Loucy (cell line): ENCODE results near the gene NEU4.

Experiments used
- H2AFZ ChIP-seq: fragments of 200-600 bp; sonication (generic); 2 replicates; pipeline ENCODE4 v1.6.0; 2016; ENCODE audit warnings: antibody characterized with exemption, mild to moderate bottlenecking, low read length, moderate library complexity
- H3F3A ChIP-seq: fragments of 200-600 bp; 2 replicates; pipeline ENCODE4 v1.6.0; 2016; ENCODE audit warnings: antibody characterized with exemption, low read depth, mild to moderate bottlenecking
- H3K27me3 ChIP-seq: fragments of 200-600 bp; sonication (generic); 2 replicates; pipeline ENCODE4 v1.6.1; 2014; ENCODE audit warnings: low read length, mild to moderate bottlenecking; ENCODE audit not compliant: insufficient read depth, poor library complexity, severe bottlenecking
- H3K36me3 ChIP-seq: fragments of 200-600 bp; sonication (generic); 2 replicates; pipeline ENCODE4 v1.6.1; 2016; ENCODE audit warnings: low read length; ENCODE audit not compliant: insufficient read depth
- H3K4me1 ChIP-seq: fragments of 200-600 bp; sonication (generic); 2 replicates; pipeline ENCODE4 v1.5.1; 2014; ENCODE audit warnings: low read length, mild to moderate bottlenecking; ENCODE audit not compliant: insufficient read depth, poor library complexity, severe bottlenecking
- H3K4me2 ChIP-seq: fragments of 200-600 bp; sonication (generic); 2 replicates; pipeline ENCODE4 v1.6.0; 2014; ENCODE audit warnings: antibody characterized with exemption, low read length, low read depth, mild to moderate bottlenecking; ENCODE audit not compliant: poor library complexity, severe bottlenecking
- H3K4me3 ChIP-seq: fragments of 200-600 bp; sonication (generic); 2 replicates; pipeline ENCODE4 v1.5.1; 2014; ENCODE audit warnings: low read length, mild to moderate bottlenecking, mixed read lengths; ENCODE audit not compliant: poor library complexity, severe bottlenecking
- H3K79me2 ChIP-seq: fragments of 200-600 bp; sonication (generic); 2 replicates; pipeline ENCODE4 v1.6.1; 2014; ENCODE audit warnings: low read length; ENCODE audit not compliant: insufficient read depth
- H3K9ac ChIP-seq: fragments of 200-600 bp; sonication (generic); 2 replicates; pipeline ENCODE4 v1.6.0; 2014; ENCODE audit warnings: mild to moderate bottlenecking, low read depth, low read length, moderate library complexity; ENCODE audit not compliant: poor library complexity, severe bottlenecking
- H3K9me2 ChIP-seq: fragments of 200-600 bp; sonication (generic); replicated peaks from 2 replicates; pipeline ENCODE4 v1.6.1; 2016; ENCODE audit warnings: low read depth, low read length, mixed read lengths
- H3K9me3 ChIP-seq: fragments of 200-600 bp; sonication (generic); 2 replicates; pipeline ENCODE4 v1.6.1; 2014; ENCODE audit warnings: mild to moderate bottlenecking, antibody characterized with exemption, low read length, low read depth; ENCODE audit not compliant: insufficient read depth
- H4K20me1 ChIP-seq: fragments of 200-600 bp; sonication (generic); 2 replicates; pipeline ENCODE4 v1.6.0; 2014; ENCODE audit warnings: antibody characterized with exemption, low read length, mild to moderate bottlenecking; ENCODE audit not compliant: insufficient read depth, poor library complexity, severe bottlenecking
- EZH2phosphoT487 ChIP-seq: fragments of 200-600 bp; IDR thresholded peaks from 2 replicates; pipeline ENCODE4 v1.6.1; 2018; ENCODE audit warnings: antibody characterized with exemption, mild to moderate bottlenecking, moderate library complexity, borderline replicate concordance
- TF ChIP-seq, protein P1 (sequence below): fragments of 200-600 bp; sonication (generic); conservative IDR thresholded peaks from 2 replicates; pipeline ENCODE4 v1.5.1; 2014; ENCODE audit warnings: mild to moderate bottlenecking, antibody characterized with exemption, low read length

The NEU4 gene

GRCh38 chr2:241834527-241835210, 25.7 kb downstream of the NEU4 start:
- H4K20me1 ChIP-seq = no peaks in the 10 kb centered on the region
- no peak overlapping the region for H3K4me3 ChIP-seq
- H3K9me2 ChIP-seq = no peaks in the 10 kb centered on the region
- TF ChIP-seq, protein P1, sequence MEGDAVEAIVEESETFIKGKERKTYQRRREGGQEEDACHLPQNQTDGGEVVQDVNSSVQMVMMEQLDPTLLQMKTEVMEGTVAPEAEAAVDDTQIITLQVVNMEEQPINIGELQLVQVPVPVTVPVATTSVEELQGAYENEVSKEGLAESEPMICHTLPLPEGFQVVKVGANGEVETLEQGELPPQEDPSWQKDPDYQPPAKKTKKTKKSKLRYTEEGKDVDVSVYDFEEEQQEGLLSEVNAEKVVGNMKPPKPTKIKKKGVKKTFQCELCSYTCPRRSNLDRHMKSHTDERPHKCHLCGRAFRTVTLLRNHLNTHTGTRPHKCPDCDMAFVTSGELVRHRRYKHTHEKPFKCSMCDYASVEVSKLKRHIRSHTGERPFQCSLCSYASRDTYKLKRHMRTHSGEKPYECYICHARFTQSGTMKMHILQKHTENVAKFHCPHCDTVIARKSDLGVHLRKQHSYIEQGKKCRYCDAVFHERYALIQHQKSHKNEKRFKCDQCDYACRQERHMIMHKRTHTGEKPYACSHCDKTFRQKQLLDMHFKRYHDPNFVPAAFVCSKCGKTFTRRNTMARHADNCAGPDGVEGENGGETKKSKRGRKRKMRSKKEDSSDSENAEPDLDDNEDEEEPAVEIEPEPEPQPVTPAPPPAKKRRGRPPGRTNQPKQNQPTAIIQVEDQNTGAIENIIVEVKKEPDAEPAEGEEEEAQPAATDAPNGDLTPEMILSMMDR = no peak
- TF ChIP-seq EZH2phosphoT487 = no peak
- H2AFZ ChIP-seq = no peak overlapping the region
- H3K36me3 ChIP-seq = no peaks in the 10 kb centered on the region
- H3K4me1 ChIP-seq = peaks cover 19% of the 10 kb centered on the region
- H3F3A ChIP-seq = no peaks in the 10 kb centered on the region; the same call in 1 of the 2 replicates
- no peaks in the 10 kb centered on the region for H3K9me3 ChIP-seq
- H3K9ac ChIP-seq = no peak overlapping the region
- H3K4me2 ChIP-seq = no peak overlapping the region
- H3K27me3 ChIP-seq = no peaks in the 10 kb centered on the region
- H3K79me2 ChIP-seq = no peaks in the 10 kb centered on the region

DNA sequence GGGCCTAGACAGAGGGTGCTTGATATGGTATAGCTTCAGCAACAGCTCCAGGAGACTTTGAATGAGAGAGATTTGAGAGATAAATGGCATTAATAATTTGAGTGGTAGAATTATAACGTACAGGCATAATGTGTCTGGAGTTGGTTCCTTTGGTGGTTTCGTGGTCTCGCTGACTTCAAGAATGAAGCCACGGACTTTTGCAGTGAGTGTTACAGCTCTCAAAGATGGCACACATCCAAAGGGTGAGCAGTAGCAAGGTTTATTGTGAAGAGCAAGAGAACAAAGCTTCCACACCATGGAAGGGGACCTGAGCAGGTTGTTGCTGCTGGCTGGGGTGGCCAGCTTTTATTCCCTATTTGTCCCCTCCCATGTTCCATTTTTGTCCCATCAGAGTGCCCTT, 26.6 kb downstream of the NEU4 start:
- Histone ChIP-seq H3F3A (no peaks in the 10 kb centered on the region; the same call in 1 of the 2 replicates), H3K4me3 (no peak overlapping the region), H3K79me2 (no peaks in the 10 kb centered on the region), H3K9me3 (no peaks in the 10 kb centered on the region), H3K9me2 (no peaks in the 10 kb centered on the region), H2AFZ (no peak overlapping the region), H3K9ac (no peak overlapping the region), H3K36me3 (no peaks in the 10 kb centered on the region), H3K4me2 (no peak overlapping the region), H4K20me1 (no peaks in the 10 kb centered on the region), H3K27me3 (no peaks in the 10 kb centered on the region), H3K4me1 (peaks cover 14% of the 10 kb centered on the region)
- TF ChIP-seq EZH2phosphoT487 = no peak
- TF ChIP-seq, protein P1 = no peak

DNA sequence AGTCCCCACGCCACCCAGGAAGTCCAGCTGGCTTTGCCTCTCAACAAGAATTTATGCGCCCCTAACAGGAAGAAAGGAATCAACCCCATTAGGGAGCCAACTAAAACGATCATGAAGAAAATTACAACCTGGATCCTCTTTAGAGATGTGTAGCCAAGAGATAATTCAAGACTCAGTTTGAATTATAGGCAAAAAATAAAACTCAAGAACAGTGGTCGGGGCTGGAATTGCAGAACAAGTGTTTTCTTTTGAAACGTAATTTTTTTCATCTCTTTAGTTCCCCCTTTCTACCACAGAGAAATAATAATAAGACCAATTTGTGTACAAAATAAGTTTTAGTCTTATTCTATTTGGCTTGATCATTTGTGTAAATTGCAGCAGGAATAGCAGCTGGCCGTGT, 27.3 kb downstream of the NEU4 start:
- no peaks in the 10 kb centered on the region for H3K9me2 ChIP-seq
- H3K36me3 ChIP-seq = no peaks in the 10 kb centered on the region
- no peak overlapping the region for H3K4me2 ChIP-seq
- no peaks in the 10 kb centered on the region for H3K27me3 ChIP-seq
- H3K9me3 ChIP-seq = no peaks in the 10 kb centered on the region
- TF ChIP-seq, protein P1 = peak; percentile 33
- no peak for TF ChIP-seq EZH2phosphoT487
- H3K79me2 ChIP-seq = no peaks in the 10 kb centered on the region
- no peaks in the 10 kb centered on the region; the same call in 1 of the 2 replicates for H3F3A ChIP-seq
- no peak overlapping the region for H3K4me3 ChIP-seq
- no peaks in the 10 kb centered on the region for H4K20me1 ChIP-seq
- H3K9ac ChIP-seq = no peak overlapping the region
- peaks cover 7% of the 10 kb centered on the region for H3K4me1 ChIP-seq
- no peak overlapping the region for H2AFZ ChIP-seq
